ENCODE data around the gene VPS37B.

The VPS37B gene

GRCh38 chr12:122825773-122826724, 69.9 kb downstream of the VPS37B start:
- H3K4me3 ChIP-seq (ENCODE audit: low read depth, low read length), result peak overlapping the region; percentile 36
- no peak for DNase-seq (ENCODE audit: low read depth)
- no peak for TF ChIP-seq CTCF (IDR thresholded peaks at IDR 0.05; ENCODE audit: low read depth, low read length, missing control alignments)
- in situ Hi-C loops (cut with HindIII; ENCODE audit: low sequenced_read_pairs), result no loop called here

- no peak for DNase-seq (ENCODE audit: low read depth)
- H3K4me3 ChIP-seq (ENCODE audit: low read depth, low read length), result no peak overlapping the region
- in situ Hi-C loops (cut with HindIII; ENCODE audit: low sequenced_read_pairs), result no loop called here
- no peak for TF ChIP-seq CTCF (IDR thresholded peaks at IDR 0.05; ENCODE audit: low read depth, low read length, missing control alignments)
Measured at GRCh38 chr12:122823429-122823828, 72.5 kb downstream of the VPS37B start.

- TF ChIP-seq CTCF (IDR thresholded peaks at IDR 0.05; ENCODE audit: low read depth, low read length, missing control alignments), result no peak
- DNase-seq (ENCODE audit: low read depth), result no peak
- in situ Hi-C loops (cut with HindIII; ENCODE audit: low sequenced_read_pairs), result no loop called here
- H3K4me3 ChIP-seq (ENCODE audit: low read depth, low read length), result no peak overlapping the region
Measured at GRCh38 chr12:122820838-122821271, 75.1 kb downstream of the VPS37B start.

GRCh38 chr12:122820138-122820537, 75.8 kb downstream of the VPS37B start:
- no peak for TF ChIP-seq CTCF (IDR thresholded peaks at IDR 0.05; ENCODE audit: low read depth, low read length, missing control alignments)
- in situ Hi-C loops (cut with HindIII; ENCODE audit: low sequenced_read_pairs), result no loop called here
- no peak overlapping the region for H3K4me3 ChIP-seq (ENCODE audit: low read depth, low read length)
- DNase-seq (ENCODE audit: low read depth), result no peak

GRCh38 chr12:122819209-122819785, 76.6 kb downstream of the VPS37B start:
- no peak for DNase-seq (ENCODE audit: low read depth)
- TF ChIP-seq CTCF (IDR thresholded peaks at IDR 0.05; ENCODE audit: low read depth, low read length, missing control alignments), result no peak
- in situ Hi-C loops (cut with HindIII; ENCODE audit: low sequenced_read_pairs), result no loop called here
- H3K4me3 ChIP-seq (ENCODE audit: low read depth, low read length), result no peak overlapping the region

Data from astrocyte of the cerebellum (primary cell).